ENCODE measurements around the gene ZNF780B. TPM values are rescaled to one million over a fixed set of nuclear protein-coding genes. Genes with fewer than 3 reads are reported as not detected.
"Not testable (repeated sequence)": the region's sequence is repeated elsewhere in the genome, so short reads cannot be mapped to it uniquely, and the experiment has no call there.

Gene ZNF780B
- total and polyA plus RNA-seq, 8 donors, result 4.4 to 14.9 (median 8.4) TPM

DNA sequence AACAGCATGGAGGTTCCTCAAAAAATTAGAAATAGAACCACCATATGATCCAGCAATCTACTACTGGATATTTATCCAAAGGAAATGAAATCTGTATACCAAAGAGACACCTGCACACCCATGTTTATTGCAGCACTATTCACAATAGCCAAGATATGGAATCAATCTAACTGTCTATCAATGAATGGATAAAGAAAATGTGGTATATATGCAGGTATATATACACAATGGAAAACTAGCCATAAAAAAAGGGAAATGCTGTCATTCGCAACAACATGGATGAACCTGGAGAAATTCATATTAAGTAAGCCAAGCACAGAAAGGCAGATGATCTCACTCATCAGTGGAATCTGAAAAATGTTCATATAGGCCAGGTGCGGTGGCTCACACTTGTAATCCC, 2.5 kb downstream of the ZNF780B start:
- ATAC-seq, result no peak
- FAIRE-seq, result no peak
- no peak for TF ChIP-seq CTCF (IDR thresholded peaks at IDR 0.05)
- Histone ChIP-seq H3K9me3 (no peaks in the 10 kb centered on the region), H3K4me1 (peaks cover 0 to 13% (median 3%) of the 10 kb centered on the region in 3 donors), H3K36me3 (peaks cover 0 to 3% (median 0%) of the 10 kb centered on the region in 3 donors), H3K27ac (no peak overlapping the region), H3K27me3 (no peaks in the 10 kb centered on the region), H3K4me3 (no peak overlapping the region)
- no peak for DNase-seq
- intact Hi-C loops (cut with DNase I), result no loop called here
- 96 to 98% methylated on average over 2 of the region's 2 CpGs for WGBS, 2 donors

DNA sequence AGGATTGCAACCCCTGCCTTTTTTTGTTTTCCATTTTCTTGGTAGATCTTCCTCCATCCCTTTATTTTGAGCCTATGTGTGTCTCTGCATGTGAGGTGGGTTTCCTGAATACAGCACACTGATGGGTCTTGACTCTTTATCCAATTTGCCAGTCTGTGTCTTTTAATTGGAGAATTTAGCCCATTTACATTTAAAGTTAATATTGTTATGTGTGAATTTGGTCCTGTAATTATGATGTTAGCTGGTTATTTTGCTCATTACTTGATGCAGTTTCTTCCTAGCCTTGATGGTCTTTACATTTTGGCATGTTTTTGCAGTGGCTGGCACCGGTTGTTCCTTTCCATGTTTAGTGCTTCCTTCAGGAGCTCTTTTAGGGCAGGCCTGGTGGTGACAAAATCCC, 14.3 kb downstream of the ZNF780B start:
- H3K9me3 ChIP-seq; H3K4me1 ChIP-seq; DNase-seq; intact Hi-C loops (cut with DNase I); H3K27me3 ChIP-seq; H3K4me3 ChIP-seq; FAIRE-seq; H3K27ac ChIP-seq; ATAC-seq: not testable (repeated sequence)
- peaks cover 0 to 21% (median 5%) of the 10 kb centered on the region in 3 donors for H3K36me3 ChIP-seq
- WGBS, 2 donors, result 86 to 94% methylated on average over 1 of the region's 1 CpG

DNA sequence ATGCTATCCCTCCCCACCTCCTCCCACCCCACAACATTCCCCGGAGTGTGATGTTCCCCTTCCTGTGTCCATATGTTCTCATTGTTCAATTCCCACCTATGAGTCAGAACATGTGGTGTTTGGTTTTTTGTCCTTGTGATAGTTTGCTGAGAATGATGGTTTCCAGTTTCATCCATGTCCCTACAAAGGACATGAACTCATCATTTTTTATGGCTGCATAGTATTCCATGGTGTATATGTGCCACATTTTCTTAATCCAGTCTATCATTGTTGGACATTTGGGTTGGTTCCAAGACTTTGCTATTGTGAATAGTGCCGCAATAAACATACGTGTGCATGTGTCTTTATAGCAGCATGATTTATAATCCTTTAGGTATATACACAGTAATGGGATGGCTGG, 18.0 kb downstream of the ZNF780B start:
- H3K36me3 ChIP-seq; H3K4me3 ChIP-seq; DNase-seq; H3K4me1 ChIP-seq; intact Hi-C loops (cut with DNase I); H3K27me3 ChIP-seq; H3K9me3 ChIP-seq; ATAC-seq; H3K27ac ChIP-seq; FAIRE-seq: not testable (repeated sequence)
- 96% methylated on average over 1 to 3 of the region's 3 CpGs for WGBS, 2 donors

- Histone ChIP-seq H3K27ac (no peak overlapping the region), H3K4me1 (no peaks in the 10 kb centered on the region), H3K36me3 (no peaks in the 10 kb centered on the region), H3K9me3 (peaks cover 0 to 6% (median 3%) of the 10 kb centered on the region in 4 donors), H3K4me3 (no peak overlapping the region), H3K27me3 (no peaks in the 10 kb centered on the region)
- intact Hi-C loops (cut with DNase I), result no loop called here
- no peak for FAIRE-seq
- WGBS, 2 donors, result 96 to 98% methylated on average over 4 of the region's 4 CpGs
- no peak for DNase-seq
- no peak for TF ChIP-seq CTCF (IDR thresholded peaks at IDR 0.05)
- ATAC-seq, result no peak
Observed at GRCh38 chr19:40035996-40036395, 20.0 kb downstream of the ZNF780B start.

DNA sequence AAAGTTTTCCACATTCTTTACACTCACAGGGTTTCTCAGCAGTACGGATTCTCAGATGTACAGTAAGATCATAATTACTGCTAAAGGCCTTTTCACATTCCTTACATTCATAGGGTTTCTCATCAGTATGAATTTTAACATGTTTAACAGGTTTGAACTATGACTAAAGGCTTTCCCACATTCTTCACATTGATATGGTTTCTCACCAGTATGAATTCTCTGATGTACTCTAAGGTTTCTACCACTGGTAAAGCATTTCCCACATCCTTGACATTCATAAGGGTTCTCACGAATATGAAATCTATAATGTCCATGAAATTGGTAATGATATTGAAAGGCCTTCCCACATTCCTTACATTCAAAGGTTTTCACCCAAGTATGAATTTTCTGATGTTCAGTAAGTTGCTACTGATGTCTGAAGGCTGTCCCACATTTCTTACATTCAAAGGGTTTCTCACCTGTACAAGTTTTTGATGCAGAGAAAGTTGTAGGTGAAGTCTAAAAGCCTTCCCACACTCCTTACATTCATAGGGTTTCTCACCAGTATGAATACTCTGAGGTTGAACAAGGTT, 22.0 kb downstream of the ZNF780B start:
- intact Hi-C loops (cut with DNase I), result no loop called here
- Histone ChIP-seq H3K36me3 (no peaks in the 10 kb centered on the region), H3K4me1 (no peaks in the 10 kb centered on the region), H3K27me3 (no peaks in the 10 kb centered on the region), H3K9me3 (peaks cover 0 to 6% (median 3%) of the 10 kb centered on the region in 4 donors), H3K27ac (no peak overlapping the region), H3K4me3 (no peak overlapping the region)
- ATAC-seq (no peak), DNase-seq (no peak), FAIRE-seq (no peak)
- 97 to 98% methylated on average over 2 of the region's 2 CpGs for WGBS, 2 donors
- no peak for TF ChIP-seq CTCF (IDR thresholded peaks at IDR 0.05)

DNA sequence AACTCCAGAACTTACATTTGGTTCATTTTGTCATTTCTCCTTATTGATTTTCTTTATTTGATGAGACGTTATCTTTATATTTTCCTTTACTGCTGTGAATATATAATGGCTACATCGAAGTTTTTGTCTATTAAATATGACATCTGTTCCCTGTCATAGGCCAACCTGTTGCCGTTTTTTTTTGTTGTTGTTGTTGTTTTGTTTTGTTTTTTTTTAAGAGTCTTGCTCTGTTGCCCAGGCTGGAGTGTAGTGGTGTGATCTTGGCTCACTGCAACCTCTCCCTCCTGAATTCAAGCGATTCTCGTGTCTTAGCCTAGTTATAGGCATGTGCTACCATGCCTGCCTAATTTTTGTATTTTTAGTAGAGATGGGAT, 29.4 kb downstream of the ZNF780B start:
- Histone ChIP-seq H3K4me1 (no peaks in the 10 kb centered on the region), H3K27me3 (no peaks in the 10 kb centered on the region), H3K9me3 (peaks cover 0 to 12% (median 3%) of the 10 kb centered on the region in 4 donors), H3K36me3 (no peaks in the 10 kb centered on the region), H3K4me3 (no peak overlapping the region), H3K27ac (no peak overlapping the region)
- intact Hi-C loops (cut with DNase I), result no loop called here
- 96 to 97% methylated on average over 5 of the region's 5 CpGs for WGBS, 2 donors
- FAIRE-seq, result no peak
- no peak for ATAC-seq
- TF ChIP-seq CTCF (IDR thresholded peaks at IDR 0.05), result no peak
- DNase-seq, result no peak

Data from pancreas (tissue), 10 donors.